NB4 (cell line): ENCODE measurements around the gene KLHL30.

Source experiments
- MYC ChIP-seq: IDR thresholded peaks from 2 replicates; pipeline ENCODE4 v1.6.1; 2011; ENCODE audit warnings: low read depth, low read length
- POLR2A ChIP-seq: IDR thresholded peaks from 2 replicates; pipeline ENCODE4 v1.6.1; 2011; ENCODE audit warnings: mild to moderate bottlenecking; ENCODE audit not compliant: insufficient read length; ENCODE audit errors: extremely low read depth
- TF ChIP-seq, protein P1 (sequence below): IDR thresholded peaks from one replicate; pipeline ENCODE4 v1.5.1; 2012; ENCODE audit warnings: low read depth, low read length
- TF ChIP-seq, protein P2 (sequence below): IDR thresholded peaks from 2 replicates; pipeline ENCODE4 v1.6.1; 2011; ENCODE audit warnings: low read depth, low read length

DNA sequence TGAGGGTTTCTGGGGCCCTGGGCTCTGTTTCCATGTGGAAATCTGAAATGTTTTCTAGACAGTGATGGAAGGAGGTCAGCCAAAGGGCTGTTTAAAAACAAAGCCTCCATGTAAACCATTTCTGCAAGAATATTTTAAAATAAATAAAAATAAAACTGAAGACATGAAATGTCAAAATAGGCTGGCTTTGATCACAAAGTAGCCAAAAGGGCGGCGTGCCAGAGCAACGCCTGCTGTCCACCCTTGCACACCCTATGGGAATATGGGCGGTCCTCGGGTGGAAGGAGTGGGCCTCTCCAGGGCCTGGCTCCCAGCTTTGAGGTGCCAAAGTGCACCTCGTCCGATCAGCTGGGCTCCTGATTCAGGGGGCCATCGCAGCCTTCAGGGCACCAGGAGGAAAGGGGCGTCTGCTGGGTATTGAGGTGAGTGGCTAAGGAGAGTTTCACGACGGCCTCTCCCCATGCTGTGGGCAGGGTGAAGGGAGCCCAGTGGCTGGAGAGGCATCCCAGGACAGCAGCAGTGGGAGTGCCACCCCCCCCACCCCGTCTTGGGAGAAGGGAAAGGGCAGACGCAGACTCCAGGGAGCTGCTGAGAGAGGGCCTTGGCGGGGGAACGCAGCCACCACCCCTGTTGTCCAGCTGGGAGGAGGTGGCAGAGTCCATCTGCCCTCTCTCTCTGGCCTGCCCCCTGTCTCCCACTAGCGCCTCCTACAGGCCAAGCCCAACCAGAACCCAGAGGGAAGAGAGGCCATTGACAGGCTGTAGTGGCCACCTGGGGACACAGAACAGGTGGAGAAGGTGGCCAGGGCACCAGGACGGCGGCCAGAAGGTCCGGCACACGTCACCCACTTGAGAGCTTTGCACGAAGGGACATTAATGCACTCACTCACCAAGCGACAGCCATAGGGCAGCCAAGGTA, 14.6 kb downstream of the KLHL30 start:
- TF ChIP-seq, protein P1, sequence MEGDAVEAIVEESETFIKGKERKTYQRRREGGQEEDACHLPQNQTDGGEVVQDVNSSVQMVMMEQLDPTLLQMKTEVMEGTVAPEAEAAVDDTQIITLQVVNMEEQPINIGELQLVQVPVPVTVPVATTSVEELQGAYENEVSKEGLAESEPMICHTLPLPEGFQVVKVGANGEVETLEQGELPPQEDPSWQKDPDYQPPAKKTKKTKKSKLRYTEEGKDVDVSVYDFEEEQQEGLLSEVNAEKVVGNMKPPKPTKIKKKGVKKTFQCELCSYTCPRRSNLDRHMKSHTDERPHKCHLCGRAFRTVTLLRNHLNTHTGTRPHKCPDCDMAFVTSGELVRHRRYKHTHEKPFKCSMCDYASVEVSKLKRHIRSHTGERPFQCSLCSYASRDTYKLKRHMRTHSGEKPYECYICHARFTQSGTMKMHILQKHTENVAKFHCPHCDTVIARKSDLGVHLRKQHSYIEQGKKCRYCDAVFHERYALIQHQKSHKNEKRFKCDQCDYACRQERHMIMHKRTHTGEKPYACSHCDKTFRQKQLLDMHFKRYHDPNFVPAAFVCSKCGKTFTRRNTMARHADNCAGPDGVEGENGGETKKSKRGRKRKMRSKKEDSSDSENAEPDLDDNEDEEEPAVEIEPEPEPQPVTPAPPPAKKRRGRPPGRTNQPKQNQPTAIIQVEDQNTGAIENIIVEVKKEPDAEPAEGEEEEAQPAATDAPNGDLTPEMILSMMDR: peak; percentile 43
- no peak for TF ChIP-seq POLR2A
- no peak for TF ChIP-seq MYC
- TF ChIP-seq, protein P2, sequence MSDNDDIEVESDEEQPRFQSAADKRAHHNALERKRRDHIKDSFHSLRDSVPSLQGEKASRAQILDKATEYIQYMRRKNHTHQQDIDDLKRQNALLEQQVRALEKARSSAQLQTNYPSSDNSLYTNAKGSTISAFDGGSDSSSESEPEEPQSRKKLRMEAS: no peak
